GM20431 (cell line): ENCODE measurements around the gene IFI30.

Source experiments
- in situ Hi-C: fragments of 300-500 bp; cut with MseI, MboI; formaldehyde crosslinking; loops from one replicate; pipeline ENCODE4 v1.15.0; 2020; ENCODE audit warnings: low sequenced_read_pairs; ENCODE audit not compliant: unreplicated experiment

The IFI30 gene

DNA sequence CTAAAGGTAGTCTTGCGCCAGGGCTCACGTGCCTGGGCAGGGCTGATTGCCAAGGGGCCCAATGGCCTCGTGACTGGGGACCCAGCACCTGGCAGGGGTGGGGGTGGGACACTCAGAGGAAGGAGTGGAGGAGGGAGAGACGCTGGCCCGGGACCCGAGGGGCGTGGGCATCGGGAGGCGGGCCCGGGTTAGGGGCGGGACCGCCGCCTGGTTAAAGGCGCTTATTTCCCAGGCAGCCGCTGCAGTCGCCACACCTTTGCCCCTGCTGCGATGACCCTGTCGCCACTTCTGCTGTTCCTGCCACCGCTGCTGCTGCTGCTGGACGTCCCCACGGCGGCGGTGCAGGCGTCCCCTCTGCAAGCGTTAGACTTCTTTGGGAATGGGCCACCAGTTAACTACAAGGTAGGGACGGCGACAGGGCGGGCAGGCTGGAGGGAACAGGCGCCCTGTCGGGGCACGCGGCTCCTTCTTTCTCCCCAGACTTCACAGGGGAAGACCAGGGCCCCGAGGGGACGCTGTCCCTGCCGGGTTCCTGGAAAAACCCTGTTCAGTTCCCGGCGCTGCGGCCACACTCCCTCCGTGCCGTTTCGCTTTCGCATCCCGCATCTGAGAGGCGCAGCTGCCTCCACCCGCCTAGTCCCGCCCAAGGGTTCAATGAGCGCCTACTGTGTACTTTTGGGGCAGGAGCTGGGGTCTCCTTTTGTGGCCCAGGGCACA is at the start of gene IFI30:
IFI30 (plus strand) TSS at position 242 of the 717 bp plus-strand sequence; CDS start at position 271, 29 bp downstream.
- in situ Hi-C loops, result no loop called here

DNA sequence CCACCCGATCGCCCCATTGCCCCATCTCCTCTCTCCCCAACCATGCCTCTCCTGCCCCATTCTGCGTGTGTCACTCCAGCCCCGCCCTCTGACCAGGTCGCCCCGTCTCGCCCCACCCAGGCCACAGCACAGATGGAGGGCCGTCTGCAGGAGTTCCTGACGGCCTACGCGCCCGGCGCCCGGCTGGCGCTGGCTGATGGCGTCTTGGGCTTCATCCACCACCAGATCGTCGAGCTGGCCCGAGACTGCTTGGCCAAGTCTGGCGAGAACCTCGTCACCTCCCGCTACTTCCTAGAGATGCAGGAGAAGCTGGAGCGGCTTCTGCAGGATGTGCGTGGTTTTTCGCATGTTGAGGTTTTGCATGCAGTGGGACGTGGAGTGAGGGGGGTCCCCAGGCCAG is 49.8 kb upstream of the IFI30 start:
- in situ Hi-C loops, result no loop called here

DNA sequence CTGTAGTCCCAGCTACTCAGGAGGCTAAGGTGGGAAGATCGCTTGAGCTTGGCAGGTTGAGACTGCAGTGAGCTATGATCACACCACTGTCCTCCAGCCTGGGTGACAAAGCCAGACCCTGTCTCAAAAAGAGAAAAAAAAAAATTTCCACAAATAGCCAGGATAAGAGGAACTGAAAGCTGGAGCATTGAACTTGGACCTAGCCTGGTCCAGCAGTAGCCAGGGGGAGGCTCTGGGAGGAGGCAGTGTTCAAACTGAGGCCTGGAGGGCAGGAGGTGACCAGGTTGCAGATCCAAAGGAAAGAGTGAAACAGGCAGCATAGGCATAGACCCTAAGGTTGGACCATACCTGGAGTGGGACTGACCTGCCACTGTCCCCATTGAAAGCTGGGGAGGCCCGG is 47.5 kb upstream of the IFI30 start:
- in situ Hi-C loops, result no loop called here

DNA sequence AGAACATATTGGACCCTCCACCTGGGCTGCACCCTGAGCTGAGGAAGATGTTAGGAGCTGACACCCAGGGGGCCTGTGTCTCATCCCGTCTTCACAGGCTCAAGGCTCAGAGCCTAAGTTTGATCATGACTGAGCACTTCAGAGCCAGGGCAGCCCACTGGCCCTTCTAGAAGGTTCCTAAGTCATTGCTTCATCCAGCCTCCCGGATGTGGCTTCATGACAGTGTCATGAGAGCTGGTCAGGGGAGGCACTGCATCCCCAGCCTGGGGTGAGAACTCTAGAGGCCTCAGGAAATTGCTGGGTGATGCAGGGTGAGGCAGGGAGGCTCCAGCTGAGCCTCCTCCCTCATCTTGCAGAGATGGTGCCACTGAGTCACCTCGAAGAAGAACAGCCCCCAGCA is 45.6 kb upstream of the IFI30 start:
- in situ Hi-C loops, result no loop called here

DNA sequence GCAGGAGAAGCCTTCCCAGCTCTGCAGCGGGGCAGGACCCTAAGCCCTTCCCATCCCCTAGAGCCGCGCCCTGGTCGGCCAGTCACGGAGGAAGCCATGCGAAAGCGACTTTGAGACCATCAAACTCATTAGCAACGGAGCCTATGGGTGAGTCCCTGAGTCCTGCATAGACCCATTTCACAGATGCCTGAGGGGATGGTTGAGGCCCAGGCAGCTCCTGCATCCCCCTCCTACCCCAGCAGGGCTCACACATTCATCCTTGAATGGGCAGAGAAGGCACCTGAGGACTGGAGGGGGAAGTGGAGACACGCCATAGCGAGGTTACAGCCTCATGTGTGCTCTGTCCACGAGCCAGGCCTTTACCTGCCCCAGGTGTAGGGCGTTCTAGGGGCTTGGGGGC is 44.8 kb upstream of the IFI30 start:
- in situ Hi-C loops, result no loop called here

DNA sequence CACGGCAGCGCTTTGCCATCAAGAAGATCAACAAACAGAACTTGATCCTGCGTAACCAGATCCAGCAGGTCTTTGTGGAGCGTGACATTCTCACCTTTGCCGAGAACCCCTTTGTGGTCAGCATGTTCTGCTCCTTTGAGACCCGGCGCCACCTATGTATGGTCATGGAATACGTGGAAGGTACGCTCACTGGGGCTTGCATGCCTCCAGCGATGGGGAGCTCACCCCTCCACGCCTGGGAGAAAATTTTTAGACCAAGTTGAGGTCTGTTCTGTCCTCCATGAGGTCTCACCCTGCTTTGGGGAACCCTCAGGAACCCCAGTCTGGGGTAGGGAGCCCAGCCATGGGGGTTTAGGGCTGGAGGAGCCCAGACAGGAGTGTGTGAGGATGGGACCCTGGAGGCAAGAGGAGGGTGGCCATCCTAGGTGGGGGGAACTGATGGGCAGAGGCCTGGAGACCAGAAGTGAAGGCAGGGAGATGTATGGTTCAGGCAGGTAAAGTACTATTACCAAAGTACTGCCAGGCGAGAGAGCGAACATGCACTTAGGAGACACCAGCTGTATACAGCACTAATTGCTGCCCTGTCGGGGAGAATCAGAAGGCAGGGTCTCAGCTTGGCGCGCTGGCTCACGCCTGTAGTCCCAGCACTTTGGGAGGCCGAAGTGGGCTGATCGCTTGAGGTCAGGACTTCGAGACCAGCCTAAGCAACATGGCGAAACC is 42.9 kb upstream of the IFI30 start:
- in situ Hi-C loops, result no loop called here

DNA sequence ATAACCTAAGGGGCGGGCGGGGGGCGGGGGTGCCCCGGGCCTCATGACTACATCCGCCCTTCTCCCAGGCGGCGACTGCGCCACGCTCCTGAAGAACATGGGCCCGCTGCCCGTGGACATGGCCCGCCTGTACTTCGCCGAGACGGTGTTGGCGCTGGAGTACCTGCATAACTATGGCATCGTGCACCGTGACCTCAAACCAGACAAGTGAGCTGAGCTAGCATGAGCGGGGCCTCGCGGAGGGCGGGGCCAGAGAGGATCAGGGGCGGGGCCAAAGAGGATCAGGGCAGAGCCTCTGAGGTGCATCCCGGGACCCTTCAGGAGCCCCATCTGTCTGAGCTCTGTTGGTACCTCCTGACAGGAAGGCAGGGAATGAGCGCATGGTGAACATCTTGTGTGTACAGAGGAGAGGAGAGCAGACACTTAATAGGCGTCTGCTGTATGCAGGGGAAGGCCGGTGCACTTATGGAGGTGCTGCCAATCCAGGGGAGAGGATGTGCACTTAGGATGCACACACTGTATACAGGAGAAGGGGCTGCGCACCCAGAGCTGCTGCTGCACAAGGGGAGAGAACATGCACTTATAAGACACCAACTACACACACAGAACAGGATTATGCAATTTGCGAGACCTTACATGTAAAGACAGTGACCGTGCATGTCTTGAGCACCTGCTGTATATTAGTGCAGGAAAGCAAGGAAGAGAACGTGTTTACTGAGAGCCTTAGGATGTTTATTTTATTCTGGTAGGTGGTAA is 41.6 kb upstream of the IFI30 start:
- in situ Hi-C loops, result no loop called here

DNA sequence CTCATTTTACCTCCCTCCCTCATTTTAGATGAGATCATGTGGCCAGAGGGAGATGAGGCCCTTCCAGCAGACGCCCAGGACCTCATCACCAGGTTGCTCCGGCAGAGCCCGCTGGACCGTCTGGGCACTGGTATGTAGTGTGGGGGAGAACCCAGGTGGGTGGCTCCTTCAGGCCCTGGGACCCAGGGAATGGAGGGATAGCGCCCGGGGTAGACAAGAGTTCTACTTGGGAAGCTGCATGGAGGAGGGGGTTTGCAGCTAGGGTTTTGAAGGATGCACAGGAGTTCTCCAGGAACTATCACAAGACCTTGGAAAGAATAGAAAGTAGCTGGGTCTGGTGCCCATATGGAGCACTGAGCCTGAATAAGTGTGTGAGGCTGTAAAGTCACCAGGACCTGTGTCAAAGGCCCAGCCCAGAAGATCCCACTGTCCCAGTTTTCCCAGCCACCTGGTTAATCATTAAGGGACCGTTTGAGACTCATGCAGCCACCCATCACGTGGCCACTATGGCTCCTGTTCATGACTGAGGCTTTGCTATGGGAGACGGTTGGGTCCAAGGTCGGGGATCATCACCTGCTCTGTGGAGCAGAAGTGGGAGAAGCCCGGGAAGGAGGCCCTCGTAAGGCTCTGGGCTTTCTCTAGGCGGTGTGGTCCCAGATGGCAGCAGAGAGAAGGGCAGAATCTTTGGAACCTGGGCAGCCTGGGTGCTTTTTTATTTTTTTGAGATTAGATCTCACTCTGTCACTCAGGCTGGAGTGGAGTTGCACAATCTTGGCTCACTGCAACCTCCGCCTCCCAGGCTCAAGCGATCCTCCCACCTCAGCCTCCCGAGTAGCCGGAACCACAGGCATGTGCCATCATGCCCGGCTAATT is 37.7 kb upstream of the IFI30 start:
- in situ Hi-C loops, result no loop called here

DNA sequence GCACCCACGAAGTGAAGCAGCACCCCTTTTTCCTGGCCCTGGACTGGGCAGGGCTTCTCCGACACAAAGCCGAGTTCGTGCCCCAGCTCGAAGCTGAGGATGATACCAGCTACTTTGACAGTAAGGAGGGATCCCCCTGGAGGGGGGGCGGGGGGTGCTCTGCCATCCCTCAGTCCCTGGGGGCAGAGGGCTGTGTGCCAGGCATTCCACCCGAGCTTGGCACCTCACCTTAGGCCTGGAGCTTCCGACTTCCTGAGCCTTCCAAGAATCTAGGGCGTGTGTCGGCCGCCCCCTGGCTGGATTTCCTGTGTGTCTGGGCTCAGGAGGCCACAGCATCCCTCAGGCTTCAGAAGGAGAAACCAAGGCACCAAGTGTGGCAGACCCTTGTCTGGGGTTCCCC is 36.4 kb upstream of the IFI30 start:
- in situ Hi-C loops, result no loop called here

DNA sequence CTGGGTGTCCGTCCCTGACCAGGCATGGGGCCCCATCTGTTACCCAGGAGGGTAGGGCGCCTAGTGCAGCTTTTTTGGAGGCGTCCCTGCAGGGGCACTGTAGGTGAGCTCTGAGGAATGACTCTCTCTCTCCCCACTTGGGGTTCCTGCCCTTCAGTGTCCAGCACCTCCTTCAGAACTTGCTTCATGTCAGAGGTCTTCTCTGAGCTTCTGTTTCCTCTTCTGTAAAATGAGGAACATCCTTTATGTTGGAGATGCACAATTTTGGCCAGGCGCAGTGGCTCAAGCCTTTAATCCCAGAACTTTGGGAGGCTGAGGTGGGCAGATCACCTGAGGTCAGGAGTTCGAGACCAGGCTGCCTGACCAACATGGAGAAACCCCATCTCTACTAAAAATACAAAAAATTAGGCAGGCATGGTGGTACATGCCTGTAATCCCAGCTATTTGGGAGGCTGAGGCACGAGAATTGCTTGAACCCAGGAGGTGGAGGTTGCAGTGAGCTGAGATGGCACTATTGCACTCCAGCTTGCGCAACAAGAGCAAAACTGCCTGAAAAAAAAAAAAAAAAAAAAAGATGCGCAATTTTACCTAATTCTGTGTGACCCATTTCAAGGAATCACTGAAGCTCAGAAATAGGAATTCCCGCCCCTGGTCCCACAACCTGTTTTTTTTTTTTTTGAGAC is 35.8 kb upstream of the IFI30 start:
- in situ Hi-C loops, result no loop called here

DNA sequence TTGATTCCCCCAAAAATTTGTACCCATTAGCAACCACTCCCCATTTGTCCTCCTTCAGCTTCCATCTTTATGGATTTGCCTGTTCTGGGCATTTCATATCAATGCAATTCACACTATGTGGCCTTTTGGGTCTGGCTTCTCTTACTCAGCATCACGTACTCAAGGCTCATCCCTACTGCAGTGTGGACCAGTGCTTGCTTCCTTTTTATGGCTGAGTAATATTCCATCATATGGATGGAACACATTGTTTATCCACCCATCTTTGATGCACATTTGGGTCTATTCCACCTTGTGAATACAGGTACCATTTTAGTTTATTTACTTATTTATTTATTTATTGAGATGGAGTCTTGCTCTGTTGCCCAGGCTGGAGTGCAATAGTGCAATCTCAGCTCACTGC is 33.1 kb upstream of the IFI30 start:
- in situ Hi-C loops, result no loop called here

DNA sequence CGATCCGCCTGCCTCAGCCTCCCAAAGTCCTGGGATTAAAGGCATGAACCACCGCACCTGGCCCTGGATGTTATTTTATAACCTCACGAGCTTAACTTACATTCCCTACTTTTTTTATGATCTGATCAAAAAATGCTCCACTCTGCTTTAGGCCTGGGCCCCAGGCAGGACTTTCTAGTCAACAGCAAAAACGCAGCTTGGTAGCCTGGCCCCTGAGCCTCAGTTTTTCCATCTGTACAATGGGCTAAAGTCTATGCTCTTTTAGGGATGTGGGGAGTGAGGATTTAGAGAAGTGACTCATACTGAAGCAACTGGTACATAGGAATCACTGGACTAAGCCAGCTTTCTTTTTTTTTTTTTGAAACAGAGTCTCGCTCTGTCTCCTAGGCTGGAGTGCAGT is 32.6 kb upstream of the IFI30 start:
- in situ Hi-C loops, result no loop called here

DNA sequence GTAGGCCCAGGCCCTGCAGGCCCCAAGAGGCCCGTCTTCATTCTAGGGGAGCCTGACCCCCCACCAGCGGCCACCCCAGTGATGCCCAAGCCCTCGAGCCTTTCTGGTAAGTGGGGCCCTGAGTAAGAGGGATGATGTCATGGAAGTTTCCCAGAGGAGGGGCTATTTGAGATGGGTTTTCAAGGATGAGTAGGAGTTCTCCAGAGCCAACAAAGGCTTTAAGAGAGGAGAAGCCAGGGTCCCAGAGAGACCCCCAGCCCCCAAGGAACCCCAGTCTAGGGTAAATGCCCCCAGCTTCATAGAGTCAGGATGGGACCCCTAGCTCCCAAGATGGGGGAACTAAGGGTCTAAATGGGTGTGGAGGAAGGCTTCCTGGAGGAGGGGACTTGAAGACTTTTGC is 29.7 kb upstream of the IFI30 start:
- in situ Hi-C loops, result no loop called here

DNA sequence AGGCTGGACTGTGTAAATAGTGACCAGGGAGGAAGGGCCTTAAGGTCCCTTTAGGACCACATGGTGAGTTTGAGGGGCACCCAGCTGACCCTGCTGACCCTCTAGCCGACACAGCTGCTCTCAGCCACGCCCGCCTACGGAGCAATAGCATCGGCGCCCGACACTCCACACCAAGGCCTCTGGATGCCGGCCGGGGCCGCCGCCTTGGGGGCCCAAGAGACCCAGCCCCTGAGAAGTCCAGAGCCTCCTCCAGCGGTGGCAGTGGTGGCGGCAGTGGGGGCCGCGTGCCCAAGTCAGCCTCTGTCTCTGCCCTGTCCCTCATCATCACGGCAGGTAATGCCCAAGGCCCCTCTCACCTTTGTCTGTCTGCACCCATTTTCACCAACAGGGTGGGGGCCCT is 29.3 kb upstream of the IFI30 start:
- in situ Hi-C loops, result no loop called here

DNA sequence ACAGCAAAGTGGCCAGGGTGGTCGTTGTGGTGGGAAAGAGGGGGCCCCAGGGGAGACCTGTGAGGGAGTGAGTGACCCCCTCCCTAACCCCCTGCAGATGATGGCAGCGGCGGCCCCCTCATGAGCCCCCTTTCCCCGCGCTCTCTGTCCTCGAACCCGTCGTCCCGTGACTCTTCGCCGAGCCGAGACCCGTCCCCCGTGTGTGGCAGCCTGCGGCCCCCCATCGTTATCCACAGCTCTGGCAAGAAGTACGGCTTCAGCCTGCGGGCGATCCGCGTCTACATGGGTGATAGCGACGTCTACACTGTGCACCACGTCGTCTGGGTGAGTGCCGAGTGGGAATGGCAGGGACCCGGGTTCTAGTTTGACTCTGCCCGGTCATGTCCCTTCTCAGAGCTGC is 28.7 kb upstream of the IFI30 start:
- in situ Hi-C loops, result no loop called here

DNA sequence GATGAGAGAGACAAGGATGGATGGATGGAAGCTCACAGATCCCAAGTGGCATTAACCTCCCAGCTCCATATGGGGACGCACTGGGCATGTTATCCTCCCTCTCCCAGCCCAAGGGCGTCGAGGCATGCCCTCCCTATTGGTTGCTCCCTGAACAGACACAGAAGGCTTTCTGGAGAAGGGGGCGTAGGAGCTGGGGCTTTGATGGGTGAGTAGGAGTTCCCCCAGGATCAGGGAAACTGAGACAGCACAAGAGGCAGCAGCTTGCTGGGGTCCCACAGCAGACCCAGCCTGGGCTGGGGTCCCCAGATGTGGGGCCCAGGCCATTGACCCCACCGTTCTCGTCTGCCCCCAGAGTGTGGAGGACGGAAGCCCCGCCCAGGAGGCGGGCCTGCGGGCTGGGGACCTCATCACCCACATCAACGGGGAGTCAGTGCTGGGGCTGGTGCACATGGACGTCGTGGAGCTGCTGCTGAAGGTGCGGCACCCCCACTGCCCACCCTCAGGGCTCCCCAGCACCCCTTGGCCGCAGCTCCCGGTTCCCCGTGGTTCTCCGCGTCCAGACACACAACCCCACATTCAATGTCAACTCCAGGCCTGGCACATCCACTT is 28.1 kb upstream of the IFI30 start:
- in situ Hi-C loops, result no loop called here

DNA sequence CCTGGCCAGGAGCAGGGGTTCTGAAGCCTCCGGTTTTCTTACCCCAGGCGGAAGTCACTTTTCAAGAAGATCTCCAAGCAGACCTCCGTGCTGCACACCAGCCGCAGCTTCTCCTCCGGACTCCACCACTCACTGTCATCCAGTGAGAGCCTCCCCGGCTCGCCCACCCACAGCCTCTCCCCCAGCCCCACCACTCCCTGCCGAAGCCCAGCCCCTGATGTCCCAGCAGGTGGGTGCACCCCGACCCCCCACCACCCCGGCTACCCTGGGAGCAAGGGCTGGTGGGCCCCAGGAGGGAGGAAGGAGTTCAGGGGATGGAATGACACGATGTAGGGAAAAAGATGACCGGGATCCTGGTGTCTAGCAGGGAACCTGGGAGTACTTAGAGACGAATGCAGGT is 26.2 kb upstream of the IFI30 start:
- in situ Hi-C loops, result no loop called here

DNA sequence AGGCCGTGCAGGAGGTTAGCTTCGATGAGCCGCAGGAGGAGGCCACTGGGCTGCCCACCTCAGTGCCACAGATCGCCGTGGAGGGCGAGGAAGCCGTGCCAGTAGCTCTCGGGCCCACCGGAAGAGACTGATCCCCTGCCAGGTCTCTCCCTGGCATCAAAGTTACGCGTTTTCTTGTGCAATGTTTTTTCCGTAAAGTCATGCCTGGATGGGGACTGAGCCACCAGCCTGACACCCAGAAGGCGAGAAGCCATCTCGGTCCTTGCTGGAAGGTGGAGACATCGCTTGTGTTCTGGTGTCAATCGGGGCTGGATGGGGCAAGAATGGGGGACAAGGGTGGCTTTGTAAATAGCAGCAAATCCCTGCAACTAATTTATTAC is 24.0 kb upstream of the IFI30 start:
- in situ Hi-C loops, result no loop called here
